K562 (cell line): Measurements from ENCODE around the gene CHIC2. TPM values are rescaled to one million over a fixed set of nuclear protein-coding genes. Genes with fewer than 3 reads are reported as not detected.

ENCODE experiments used
- ATAC-seq: fragments of 200-7000 bp; cut with Tn5 transposase; 3 replicates; pipeline ENCODE4 v1.9.1; 2020; ENCODE audit warnings: moderate library complexity
- BruUV-seq: library from RNA; stranded (reverse); fragments of 400-500 nt; replicated peaks from 2 replicates; lab custom pipeline; 2021; lab: Mats Ljungman, UMichigan
- CTCF ChIA-PET: fragments of 300-600 bp; formaldehyde crosslinking; extraction: SDS; loops from one replicate; lab custom pipeline; 2021; ENCODE audit warnings: low intra/inter-chr PET ratio; lab: Yijun Ruan, JAX
- POLR2A ChIA-PET: fragments of 300-600, 350-650 bp; sonication (Branson Sonifier 250); formaldehyde crosslinking; extraction: SDS; loops from one replicate; lab custom pipeline; 2021; ENCODE audit warnings: antibody characterized with exemption, inconsistent platforms; lab: Yijun Ruan, JAX
- DNase-seq, 4 experiments: peaks; one replicate each; pipeline versions ENCODE4 v3.0.0 to v3.0.0-alpha.2; 2011 to 2018; ENCODE audit warnings: low spot score in 3 of 4, mixed read lengths in 3 of 4; ENCODE audit errors: extremely low read depth in 1 of 4
- FAIRE-seq: peaks from 2 replicates; lab custom pipeline; 2011; peaks lifted over from hg19 to GRCh38; lab: Jason Lieb, UNC
- H2AFZ ChIP-seq: 2 replicates; pipeline ENCODE4 v1.6.0; 2011; ENCODE audit warnings: low read depth, low read length, control low read depth, inconsistent platforms
- H3K27ac ChIP-seq: fragments of 200-600 bp; 3 replicates; pipeline ENCODE4 v1.8.0; 2011; ENCODE audit warnings: low read depth, mild to moderate bottlenecking, control low read depth, inconsistent platforms, low read length, moderate library complexity, mixed read lengths; ENCODE audit errors: extremely low read depth
- H3K27me3 ChIP-seq, 2 experiments: fragments of 300-600 bp in 1 of 2; 2 replicates in 1 of 2; 3 replicates in 1 of 2; pipeline versions ENCODE4 v1.6.0 to v1.8.0; 2011; ENCODE audit warnings: inconsistent platforms in 2 of 2, low read length in 2 of 2, mild to moderate bottlenecking in 1 of 2, mixed read lengths in 1 of 2, moderate library complexity in 1 of 2; ENCODE audit not compliant: control insufficient read depth in 2 of 2, insufficient read depth in 2 of 2
- H3K36me3 ChIP-seq: fragments of 300-600 bp; 3 replicates; pipeline ENCODE4 v1.8.0; 2011; ENCODE audit warnings: mild to moderate bottlenecking, low read length, inconsistent platforms; ENCODE audit not compliant: control insufficient read depth, insufficient read depth
- H3K4me1 ChIP-seq, 2 experiments: fragments of 200-600 bp in 1 of 2; replicated peaks in 1 of 2; 2 replicates in 1 of 2; 3 replicates in 1 of 2; pipeline versions ENCODE4 v1.5.1 to v1.8.0; 2011; ENCODE audit warnings: inconsistent platforms in 2 of 2, low read length in 2 of 2, mild to moderate bottlenecking in 1 of 2, mixed read lengths in 1 of 2, moderate library complexity in 1 of 2; ENCODE audit not compliant: control insufficient read depth in 2 of 2, insufficient read depth in 2 of 2
- H3K4me2 ChIP-seq: 2 replicates; pipeline ENCODE4 v1.6.1; 2011; ENCODE audit warnings: low read length, control low read depth, inconsistent platforms, mixed read lengths; ENCODE audit not compliant: insufficient read depth
- H3K4me3 ChIP-seq: fragments of 200-600 bp; sonication (generic), shearing (Covaris generic); 2 replicates; pipeline ENCODE4 v1.5.1; 2016; ENCODE audit warnings: control low read depth, inconsistent platforms
- H3K79me2 ChIP-seq: fragments of 200-600 bp; 3 replicates; pipeline ENCODE4 v1.8.0; 2011; ENCODE audit warnings: low read length, inconsistent platforms; ENCODE audit not compliant: control insufficient read depth, insufficient read depth
- H3K9ac ChIP-seq, 2 experiments: 2 replicates each; pipeline versions ENCODE4 v1.6.0 to v1.6.1; 2011; ENCODE audit warnings: low read depth in 2 of 2, low read length in 2 of 2, control low read depth in 1 of 2, inconsistent platforms in 1 of 2, mild to moderate bottlenecking in 1 of 2, mixed read lengths in 1 of 2; ENCODE audit not compliant: insufficient read depth in 1 of 2
- H3K9me1 ChIP-seq: one replicate; pipeline ENCODE4 v1.6.0; 2011; ENCODE audit warnings: inconsistent platforms, mild to moderate bottlenecking, low read length, moderate library complexity; ENCODE audit not compliant: control insufficient read depth, insufficient read depth
- H3K9me3 ChIP-seq: replicated peaks from 2 replicates; pipeline ENCODE4 v1.5.1; 2011; ENCODE audit warnings: low read depth, low read length, inconsistent platforms; ENCODE audit not compliant: control insufficient read depth, insufficient read depth
- H4K20me1 ChIP-seq: replicated peaks from 2 replicates; pipeline ENCODE4 v1.6.1; 2011; ENCODE audit warnings: low read length, inconsistent platforms, mixed read lengths; ENCODE audit not compliant: control insufficient read depth, insufficient read depth
- BHLHE40 ChIP-seq: IDR thresholded peaks from 2 replicates; pipeline ENCODE4 v1.6.1; 2011; ENCODE audit warnings: low read length, improper control_type of control experiment
- PTTG1 ChIP-seq: fragments of 450-650 bp; IDR thresholded peaks from 2 replicates; pipeline ENCODE4 v1.6.1; 2016; ENCODE audit warnings: low read depth, mild to moderate bottlenecking, missing genetic modification characterization, missing compliant biosample characterization
- RFX5 ChIP-seq: IDR thresholded peaks from 2 replicates; pipeline ENCODE4 v1.6.1; 2011; ENCODE audit warnings: low read depth, mild to moderate bottlenecking, improper control_type of control experiment, low read length
- SFPQ ChIP-seq: fragments of 200-400 bp; formaldehyde crosslinking; IDR thresholded peaks from 2 replicates; pipeline ENCODE4 v1.6.1; 2017; ENCODE audit warnings: mild to moderate bottlenecking, low read depth, low read length, moderate library complexity
- ZNF324 ChIP-seq: fragments of 250-450 bp; sonication (Bioruptor Pico); IDR thresholded peaks from 2 replicates; pipeline ENCODE4 v1.4.0; 2020; ENCODE audit warnings: mild to moderate bottlenecking
- ZNF75A ChIP-seq: fragments of 450-650 bp; formaldehyde crosslinking; IDR thresholded peaks from 2 replicates; pipeline ENCODE4 v1.4.0; 2020; ENCODE audit warnings: mild to moderate bottlenecking
- WGBS: fragments of 100-300 bp; shearing (Covaris generic); methylation state at CpG from one replicate; pipeline ENCODE4 v1.1.6; 2016; ENCODE audit warnings: low coverage, mixed read lengths; ENCODE audit not compliant: insufficient coverage; ENCODE audit errors: missing lambda C conversion rate; 5-methylcytosine and 5-hydroxymethylcytosine counted together
- in situ Hi-C: fragments of 300-500 bp; cut with MboI; formaldehyde crosslinking; loops from 4 replicates; pipeline ENCODE4 v1.15.0; 2018; ENCODE audit warnings: inconsistent platforms, mixed read lengths
- intact Hi-C: fragments of 100-400 bp; cut with micrococcal nuclease; formaldehyde crosslinking; loops from 2 replicates; pipeline ENCODE4 v1.14.2; 2022
- polyA plus RNA-seq, 8 experiments: library from polyadenylated mRNA; depleted of rRNA in 4 of 8; stranded (reverse) in 5 of 8; unstranded in 3 of 8; fragments of >200 nt; fragmentation: Nextera tagmentation in 2 of 8; fragmentation: Illumina TruSeq in 1 of 8; extraction: Ambion mirVana in 2 of 8; extraction: Trizol in 1 of 8; gene quantifications; 2 replicates each; pipeline versions ENCODE4 v1.2.1 to v1.2.3, GENCODE V29; 2011 to 2014; ENCODE audit warnings: inconsistent platforms in 1 of 8, missing spikeins in 1 of 8
- total RNA-seq, 7 experiments: library from RNA; depleted of rRNA in 6 of 7; stranded (reverse); fragments of >200 nt in 6 of 7; fragmentation: Illumina TruSeq in 2 of 7; extraction: Trizol in 2 of 7; gene quantifications; 2 replicates each; pipeline versions ENCODE4 v1.2.1 to v1.2.3, GENCODE V29; 2011 to 2021; ENCODE audit warnings: low replicate concordance in 1 of 7

Gene CHIC2
- total and polyA plus RNA-seq, 9 of the 15 experiments (the other 6 are each of a cell fraction or from before 2014, with no cell fraction given) = 0.89 to 25.1 (median 12.1) TPM

- H4K20me1 ChIP-seq = no peaks in the 10 kb centered on the region; the same call in 1 of the 2 replicates
- ATAC-seq (no peak), FAIRE-seq (no peak), DNase-seq (no peak)
- H3K9me1 ChIP-seq = no peaks in the 10 kb centered on the region
- H2AFZ ChIP-seq = no peak overlapping the region
- H3K36me3 ChIP-seq = no peaks in the 10 kb centered on the region
- peaks cover 0 to 7% of the 10 kb centered on the region in 2 experiments; a peak in 2 of 5 replicates for H3K4me1 ChIP-seq
- no peak overlapping the region for H3K9ac ChIP-seq
- H3K27ac ChIP-seq = no peak overlapping the region
- BruUV-seq = no TSS peak
- in situ Hi-C loops (no loop called here), intact Hi-C loops (loop anchor here (5.0 kb wide), 1 partner anchor 167 kb away; no protein-coding TSS in a partner anchor)
- H3K27me3 ChIP-seq = peaks cover 65 to 78% of the 10 kb centered on the region in 2 experiments
- WGBS = 4% methylated on average over 17 of the region's 17 CpGs
- H3K4me2 ChIP-seq = no peak overlapping the region
- no peaks in the 10 kb centered on the region for H3K9me3 ChIP-seq
- CTCF ChIA-PET = no interaction called here
- TF ChIP-seq ZNF324 (CRISPR knock-in tag) (no peak), ZNF75A (CRISPR knock-in tag) (no peak), RFX5 (no peak), BHLHE40 (no peak), PTTG1 (tag) (no peak), SFPQ (no peak)
- POLR2A ChIA-PET = interaction anchor here (1.3 kb wide), 1 partner anchor 34 kb away, joined by 3 read pairs; no protein-coding TSS in a partner anchor
- H3K4me3 ChIP-seq = no peak overlapping the region
- H3K79me2 ChIP-seq = no peaks in the 10 kb centered on the region
These were observed 34.9 kb upstream of the CHIC2 start for GRCh38 chr4:54099287-54099747.
